Stimulated activated naive CD8-positive, alpha-beta T cell treated with anti-CD3 and anti-CD28 coated beads, Interleukin-15, Interleukin-2, amounts not matched to agents 100 ng/mL and 50 ng/mL, for 24 hours (primary cell): Measurements from ENCODE around the gene PRKCQ.

Experiments
- H3K27ac Mint-ChIP-seq: one replicate; pipeline ENCODE4 v1.8.0; 2021; ENCODE audit warnings: mild to moderate bottlenecking, mixed read lengths
- H3K27me3 Mint-ChIP-seq: one replicate; pipeline ENCODE4 v1.8.0; 2021; ENCODE audit warnings: mixed read lengths
- H3K36me3 Mint-ChIP-seq: one replicate; pipeline ENCODE4 v1.8.0; 2021; ENCODE audit warnings: low read depth, mixed read lengths
- H3K4me1 Mint-ChIP-seq: one replicate; pipeline ENCODE4 v1.8.0; 2021; ENCODE audit warnings: low read depth, mixed read lengths
- H3K4me3 Mint-ChIP-seq: one replicate; pipeline ENCODE4 v1.8.0; 2021; ENCODE audit warnings: mild to moderate bottlenecking, mixed read lengths
- H3K9me3 Mint-ChIP-seq: one replicate; pipeline ENCODE4 v1.8.0; 2021; ENCODE audit warnings: mixed read lengths

Gene PRKCQ

GRCh38 chr10:6535156-6535764 lies 44.8 kb downstream of the PRKCQ start:
- H3K4me3 Mint-ChIP-seq = no peak overlapping the region
- no peaks in the 10 kb centered on the region for H3K27me3 Mint-ChIP-seq
- peak overlapping the region; percentile 50 for H3K27ac Mint-ChIP-seq
- peaks cover 27% of the 10 kb centered on the region for H3K36me3 Mint-ChIP-seq
- H3K4me1 Mint-ChIP-seq = peaks cover 67% of the 10 kb centered on the region
- H3K9me3 Mint-ChIP-seq = no peaks in the 10 kb centered on the region

GRCh38 chr10:6532321-6532720 lies 47.8 kb downstream of the PRKCQ start:
- H3K9me3 Mint-ChIP-seq = no peaks in the 10 kb centered on the region
- H3K27me3 Mint-ChIP-seq = no peaks in the 10 kb centered on the region
- peaks cover 29% of the 10 kb centered on the region for H3K36me3 Mint-ChIP-seq
- peaks cover 77% of the 10 kb centered on the region for H3K4me1 Mint-ChIP-seq
- peak overlapping the region; percentile 7 for H3K27ac Mint-ChIP-seq
- no peak overlapping the region for H3K4me3 Mint-ChIP-seq

- Mint-ChIP-seq H3K36me3 (peaks cover 29% of the 10 kb centered on the region), H3K4me1 (peaks cover 83% of the 10 kb centered on the region), H3K27me3 (no peaks in the 10 kb centered on the region), H3K9me3 (no peaks in the 10 kb centered on the region), H3K27ac (peak overlapping the region; percentile 85), H3K4me3 (peak overlapping the region; percentile 77)
Observed at GRCh38 chr10:6530966-6531365, 49.1 kb downstream of the PRKCQ start.

- Mint-ChIP-seq H3K4me3 (peak overlapping the region; percentile 77), H3K36me3 (peaks cover 29% of the 10 kb centered on the region), H3K9me3 (no peaks in the 10 kb centered on the region), H3K27ac (peak overlapping the region; percentile 85), H3K4me1 (peaks cover 76% of the 10 kb centered on the region), H3K27me3 (no peaks in the 10 kb centered on the region)
Observed at GRCh38 chr10:6530211-6530840, 49.8 kb downstream of the PRKCQ start.

GRCh38 chr10:6528198-6528950 lies 51.7 kb downstream of the PRKCQ start:
- Mint-ChIP-seq H3K4me3 (no peak overlapping the region), H3K36me3 (peaks cover 29% of the 10 kb centered on the region), H3K27ac (peak overlapping the region; percentile 16), H3K4me1 (peaks cover 74% of the 10 kb centered on the region), H3K27me3 (no peaks in the 10 kb centered on the region), H3K9me3 (no peaks in the 10 kb centered on the region)

DNA sequence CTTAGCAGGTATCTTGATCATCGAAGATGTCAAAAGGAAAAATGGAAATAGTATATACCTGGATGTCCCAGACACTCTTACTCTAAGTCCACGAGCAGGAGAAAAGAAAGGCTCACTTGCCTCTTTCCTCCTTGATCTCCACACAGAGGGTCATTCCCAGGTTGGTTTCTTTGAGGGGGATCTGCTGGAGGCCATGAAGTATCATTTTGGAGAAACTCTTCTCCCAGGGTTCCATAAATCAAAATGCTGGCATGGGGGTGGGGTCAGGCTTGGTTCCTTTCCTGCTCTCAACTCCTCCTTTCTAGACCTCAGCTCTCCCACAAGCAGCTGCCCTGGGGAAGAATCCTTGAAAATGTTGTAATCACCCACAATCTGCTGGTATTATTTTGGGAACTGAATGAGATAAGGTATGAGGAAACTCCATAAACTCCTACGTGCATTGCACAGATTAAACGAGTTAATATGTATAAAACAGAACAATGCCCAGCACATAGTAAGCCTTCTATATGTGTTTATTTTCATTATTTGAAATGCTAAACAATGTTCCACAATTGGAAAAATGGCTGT lies 54.4 kb downstream of the PRKCQ start:
- H3K4me1 Mint-ChIP-seq = peaks cover 62% of the 10 kb centered on the region
- H3K36me3 Mint-ChIP-seq = peaks cover 29% of the 10 kb centered on the region
- H3K27ac Mint-ChIP-seq = no peak overlapping the region
- no peaks in the 10 kb centered on the region for H3K9me3 Mint-ChIP-seq
- no peak overlapping the region for H3K4me3 Mint-ChIP-seq
- no peaks in the 10 kb centered on the region for H3K27me3 Mint-ChIP-seq

DNA sequence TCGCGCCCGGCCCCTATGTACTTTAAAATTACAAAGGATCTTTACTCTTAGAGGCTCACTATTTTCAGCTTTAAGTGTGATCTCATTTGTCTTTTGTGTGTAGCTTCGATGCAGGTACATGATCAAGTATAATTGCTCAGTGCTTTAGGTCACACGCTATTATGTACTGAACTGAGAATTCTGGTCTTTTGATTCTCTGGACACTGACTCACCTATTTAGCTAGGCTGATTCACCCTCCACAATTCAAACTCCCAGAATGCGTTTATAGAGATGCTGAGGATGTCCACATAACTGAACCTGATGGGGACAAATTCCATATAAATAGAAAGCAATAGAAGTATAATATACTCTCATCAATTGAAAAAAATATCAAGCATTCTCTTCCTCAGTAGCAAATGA lies 57.8 kb downstream of the PRKCQ start:
- H3K4me1 Mint-ChIP-seq = peaks cover 62% of the 10 kb centered on the region

GRCh38 chr10:6520138-6520537 lies 59.9 kb downstream of the PRKCQ start:
- peaks cover 71% of the 10 kb centered on the region for H3K4me1 Mint-ChIP-seq
- no peak overlapping the region for H3K4me3 Mint-ChIP-seq

More for the DNA sequence above, 57.8 kb downstream of the PRKCQ start:
- Mint-ChIP-seq H3K9me3 (no peaks in the 10 kb centered on the region), H3K27me3 (no peaks in the 10 kb centered on the region), H3K36me3 (peaks cover 30% of the 10 kb centered on the region), H3K4me3 (no peak overlapping the region), H3K27ac (no peak overlapping the region)

GRCh38 chr10:6518791-6519429 lies 61.2 kb downstream of the PRKCQ start:
- H3K4me3 Mint-ChIP-seq = peak overlapping the region; percentile 59
- peak overlapping the region; percentile 76 for H3K27ac Mint-ChIP-seq
- peaks cover 83% of the 10 kb centered on the region for H3K4me1 Mint-ChIP-seq
- no peaks in the 10 kb centered on the region for H3K27me3 Mint-ChIP-seq
- peaks cover 32% of the 10 kb centered on the region for H3K36me3 Mint-ChIP-seq
- no peaks in the 10 kb centered on the region for H3K9me3 Mint-ChIP-seq

More at GRCh38 chr10:6520138-6520537, 59.9 kb downstream of the PRKCQ start:
- Mint-ChIP-seq H3K27me3 (no peaks in the 10 kb centered on the region), H3K27ac (peak overlapping the region; percentile 76), H3K9me3 (no peaks in the 10 kb centered on the region), H3K36me3 (peaks cover 20% of the 10 kb centered on the region)

DNA sequence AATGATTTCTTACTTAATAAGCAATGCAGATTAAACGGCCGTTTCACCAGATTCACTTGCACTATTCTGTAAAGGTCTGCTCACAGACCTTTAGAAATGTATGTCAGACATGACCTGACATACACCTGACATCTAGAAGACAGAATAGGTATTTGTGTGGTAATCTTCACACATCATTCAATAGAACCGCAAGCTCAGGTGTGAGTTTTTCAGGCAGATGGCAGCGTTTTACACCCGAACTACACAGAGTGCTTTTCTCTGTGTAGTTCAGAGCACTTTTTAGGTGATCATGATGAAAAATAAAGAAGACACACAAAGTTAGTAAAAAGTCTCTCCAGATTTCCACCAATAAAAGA lies 63.2 kb downstream of the PRKCQ start:
- Mint-ChIP-seq H3K27me3 (no peaks in the 10 kb centered on the region), H3K36me3 (peaks cover 50% of the 10 kb centered on the region), H3K4me1 (peaks cover 91% of the 10 kb centered on the region), H3K27ac (peak overlapping the region; percentile 8), H3K9me3 (no peaks in the 10 kb centered on the region), H3K4me3 (no peak overlapping the region)

- Mint-ChIP-seq H3K4me1 (peaks cover 96% of the 10 kb centered on the region), H3K27me3 (no peaks in the 10 kb centered on the region), H3K36me3 (peaks cover 55% of the 10 kb centered on the region), H3K9me3 (peaks cover 2% of the 10 kb centered on the region), H3K4me3 (no peak overlapping the region), H3K27ac (peak overlapping the region; percentile 7)
Observed at GRCh38 chr10:6516281-6516928, 63.7 kb downstream of the PRKCQ start.

- Mint-ChIP-seq H3K27me3 (no peaks in the 10 kb centered on the region), H3K9me3 (peaks cover 13% of the 10 kb centered on the region), H3K4me1 (peaks cover 95% of the 10 kb centered on the region), H3K4me3 (no peak overlapping the region), H3K36me3 (peaks cover 57% of the 10 kb centered on the region), H3K27ac (peak overlapping the region; percentile 45)
Observed at GRCh38 chr10:6514844-6515780, 65.0 kb downstream of the PRKCQ start.

DNA sequence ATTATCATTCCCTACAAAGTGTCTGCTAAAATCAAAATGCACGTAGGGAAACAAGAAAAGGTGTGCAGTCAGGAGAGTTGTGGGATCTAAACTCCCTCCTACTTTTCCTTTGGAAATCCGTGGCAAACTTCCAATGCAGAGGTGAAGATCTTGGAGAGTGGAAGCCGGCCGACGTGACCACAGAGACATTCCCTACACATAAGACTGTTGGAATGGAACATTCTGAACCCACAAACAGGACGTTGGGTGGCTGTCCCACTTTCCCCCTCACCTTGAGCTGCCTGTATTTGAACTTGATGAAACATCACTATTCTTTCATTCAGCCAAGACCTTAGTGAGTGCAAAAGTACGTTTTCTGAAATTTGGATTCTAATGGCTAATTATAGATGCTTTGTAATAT lies 65.9 kb downstream of the PRKCQ start:
- Mint-ChIP-seq H3K27ac (peak overlapping the region; percentile 94), H3K4me3 (peak overlapping the region; percentile 57), H3K36me3 (peaks cover 66% of the 10 kb centered on the region)

More for the DNA sequence above, 65.9 kb downstream of the PRKCQ start:
- peaks cover 14% of the 10 kb centered on the region for H3K9me3 Mint-ChIP-seq
- peaks cover 90% of the 10 kb centered on the region for H3K4me1 Mint-ChIP-seq
- H3K27me3 Mint-ChIP-seq = no peaks in the 10 kb centered on the region
